Ovary (tissue), 3 donors: ENCODE results near the gene FTCD.

Experiments used
- EP300 ChIP-seq: sonication (generic); formaldehyde crosslinking; IDR thresholded peaks from one replicate; pipeline ENCODE4 v1.6.1; 2017; ENCODE audit warnings: antibody characterized with exemption
- POLR2A ChIP-seq: fragments of 450-650 bp; IDR thresholded peaks from one replicate; pipeline ENCODE4 v1.6.1; 2017; ENCODE audit warnings: antibody characterized with exemption, mild to moderate bottlenecking, moderate library complexity
- TF ChIP-seq, protein P1 (sequence below), 3 donors: fragments of 450-650 bp in 2 of 3; fragments of 200-600 bp in 1 of 3; IDR thresholded peaks; one replicate each; pipeline versions ENCODE4 v1.5.1 to v1.8.0; 2016 to 2022; ENCODE audit warnings: antibody characterized with exemption in 3 of 3, mild to moderate bottlenecking in 1 of 3
- donor health status: DM: no; HTN: no; CAD: no.

DNA sequence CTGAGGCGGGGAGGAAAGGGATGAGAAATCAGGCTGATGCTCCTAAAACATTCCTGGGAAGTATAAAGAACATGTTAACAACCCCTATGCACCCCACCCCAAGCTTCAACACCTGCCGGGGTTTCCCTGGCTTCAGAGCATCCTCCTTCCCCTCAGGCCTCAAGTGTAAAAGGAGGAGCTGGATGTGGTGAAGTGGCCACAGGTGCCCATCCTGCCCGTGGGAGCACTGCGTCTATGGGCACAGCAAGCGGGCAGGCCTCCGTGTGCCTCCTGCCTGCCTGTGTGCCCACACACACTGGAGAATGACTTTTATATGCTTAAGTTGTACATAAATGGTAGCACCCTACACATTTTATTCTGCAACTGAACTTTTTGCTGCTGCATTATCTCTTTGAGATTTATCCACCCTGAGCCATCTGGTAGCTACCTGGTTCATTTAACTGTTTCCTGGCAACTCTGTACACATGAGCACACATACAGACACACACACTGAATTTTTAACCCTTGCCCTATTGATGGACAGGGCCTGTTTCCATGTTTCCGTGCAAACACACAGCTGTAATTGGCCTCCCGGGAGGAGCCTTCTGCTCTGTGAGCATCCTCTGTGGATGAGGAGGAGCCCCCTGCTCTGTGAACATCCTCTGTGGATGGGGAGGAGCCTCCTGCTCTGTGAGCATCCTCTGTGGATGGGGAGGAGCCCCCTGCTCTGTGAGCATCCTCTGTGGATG is 13.4 kb upstream of the FTCD start:
- TF ChIP-seq, protein P1, sequence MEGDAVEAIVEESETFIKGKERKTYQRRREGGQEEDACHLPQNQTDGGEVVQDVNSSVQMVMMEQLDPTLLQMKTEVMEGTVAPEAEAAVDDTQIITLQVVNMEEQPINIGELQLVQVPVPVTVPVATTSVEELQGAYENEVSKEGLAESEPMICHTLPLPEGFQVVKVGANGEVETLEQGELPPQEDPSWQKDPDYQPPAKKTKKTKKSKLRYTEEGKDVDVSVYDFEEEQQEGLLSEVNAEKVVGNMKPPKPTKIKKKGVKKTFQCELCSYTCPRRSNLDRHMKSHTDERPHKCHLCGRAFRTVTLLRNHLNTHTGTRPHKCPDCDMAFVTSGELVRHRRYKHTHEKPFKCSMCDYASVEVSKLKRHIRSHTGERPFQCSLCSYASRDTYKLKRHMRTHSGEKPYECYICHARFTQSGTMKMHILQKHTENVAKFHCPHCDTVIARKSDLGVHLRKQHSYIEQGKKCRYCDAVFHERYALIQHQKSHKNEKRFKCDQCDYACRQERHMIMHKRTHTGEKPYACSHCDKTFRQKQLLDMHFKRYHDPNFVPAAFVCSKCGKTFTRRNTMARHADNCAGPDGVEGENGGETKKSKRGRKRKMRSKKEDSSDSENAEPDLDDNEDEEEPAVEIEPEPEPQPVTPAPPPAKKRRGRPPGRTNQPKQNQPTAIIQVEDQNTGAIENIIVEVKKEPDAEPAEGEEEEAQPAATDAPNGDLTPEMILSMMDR (IDR thresholded peaks at IDR 0.05): no peak
- no peak for TF ChIP-seq POLR2A
- no peak for TF ChIP-seq EP300
